Measurements from ENCODE around the gene AFF2. TPM values are rescaled to one million over a fixed set of nuclear protein-coding genes. Genes with fewer than 3 reads are reported as not detected.

Gene AFF2
- total and polyA plus RNA-seq, 2 donors (not counting 3 experiments of a cell fraction or from before 2014, with no cell fraction given): 0.03 to 0.07 TPM

DNA sequence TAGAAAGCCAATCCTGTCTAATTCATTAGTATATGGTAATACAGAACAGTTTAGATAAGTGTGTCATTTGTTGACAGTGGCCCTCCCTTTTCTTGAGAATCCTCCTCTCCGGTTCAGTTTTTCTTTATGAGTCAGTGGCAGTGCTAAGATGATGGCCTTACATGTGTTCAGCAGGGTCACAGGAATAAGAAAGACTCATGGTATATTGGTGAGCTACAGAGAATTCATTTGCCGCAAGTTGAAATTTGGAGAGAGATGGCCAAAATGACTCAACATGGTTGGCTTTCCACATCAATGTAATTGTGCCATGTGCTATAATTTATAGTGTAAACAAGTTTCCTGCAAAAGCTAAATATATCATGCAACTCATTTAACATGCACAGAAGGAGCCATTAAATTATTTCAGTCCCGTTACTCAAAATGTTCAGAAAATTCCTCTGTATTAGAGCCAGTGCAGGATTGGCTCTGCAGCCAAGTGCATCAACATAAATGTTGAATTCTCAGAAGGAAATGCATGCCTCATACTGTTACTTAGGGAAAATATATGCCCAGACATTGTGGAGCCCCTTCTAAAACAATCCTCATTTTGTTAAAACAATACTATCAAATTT is 374.3 kb downstream of the AFF2 start:
- BruUV-seq (replicated peaks): no TSS peak

DNA sequence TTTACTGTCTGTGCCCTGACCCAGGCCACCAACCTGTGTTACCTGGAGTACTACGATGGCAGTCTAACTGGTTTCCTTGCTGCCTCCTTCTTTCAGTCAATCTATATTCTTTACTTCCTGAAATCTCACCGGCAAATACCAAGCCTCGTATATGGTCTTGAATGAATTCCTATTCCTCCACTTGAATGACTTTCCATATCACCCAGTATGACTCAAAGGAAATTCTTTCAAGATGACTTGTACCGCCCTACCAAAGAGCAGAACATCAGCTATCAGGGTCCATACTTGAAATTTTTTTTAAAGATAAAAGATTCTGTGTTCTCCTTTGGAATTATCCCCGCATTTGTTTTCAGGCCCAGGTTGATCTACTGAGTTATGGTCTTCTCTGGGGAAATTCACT is 378.0 kb downstream of the AFF2 start:
- Histone ChIP-seq H3K27me3 (ENCODE audit: control insufficient read depth in 2 of 2, insufficient read depth in 2 of 2, low read length in 2 of 2) (no peaks in the 10 kb centered on the region), H3K79me2 (ENCODE audit: control insufficient read depth, insufficient read depth, low read length) (no peaks in the 10 kb centered on the region), H3K4me2 (ENCODE audit: insufficient read depth, low read length) (peak overlapping the region; percentile 17), H3K36me3 (ENCODE audit: control insufficient read depth in 2 of 2, extremely low read depth in 1 of 2, insufficient read depth in 2 of 2, low read length in 2 of 2) (no peaks in the 10 kb centered on the region), H3K4me3 (replicated peaks in 1 of 3; ENCODE audit: insufficient read depth in 1 of 3, low read depth in 1 of 3, low read length in 3 of 3) (no peak overlapping the region), H4K20me1 (replicated peaks; ENCODE audit: control insufficient read depth, extremely low read depth, insufficient read depth, low read length) (no peaks in the 10 kb centered on the region), H3K9me3 (replicated peaks; ENCODE audit: control insufficient read depth, insufficient read depth, low read length) (no peaks in the 10 kb centered on the region), H3K9me1 (replicated peaks; ENCODE audit: control insufficient read depth, extremely low read depth, insufficient read depth, low read length) (no peaks in the 10 kb centered on the region), H3K27ac (ENCODE audit: insufficient read depth, low read depth, low read length) (peak overlapping the region; percentile 7), H2AFZ (ENCODE audit: low read depth, low read length) (no peak overlapping the region), H3K4me1 (ENCODE audit: control insufficient read depth, extremely low read depth, insufficient read depth, low read length) (peaks cover 11% of the 10 kb centered on the region), H3K9ac (replicated peaks; ENCODE audit: extremely low read depth, insufficient read depth, low read length) (no peak overlapping the region)
- FAIRE-seq (peak; percentile 95), DNase-seq (ENCODE audit: low read depth, low spot score) (peak; percentile 27)
- dilution Hi-C loops (cut with MboI; ENCODE audit: extremely low pct_ligation_motif_present, low sequenced_read_pairs) (no loop called here), intact Hi-C loops (cut with micrococcal nuclease) (no loop called here)
- no TSS peak for BruUV-seq (replicated peaks)
- CTCF ChIA-PET: no interaction called here
- POLR2A ChIA-PET: no interaction called here
- TF ChIP-seq POLR2AphosphoS5 (IDR thresholded peaks at IDR 0.05; ENCODE audit: insufficient read depth, low read depth, low read length) (no peak), GATA2 (IDR thresholded peaks at IDR 0.05; ENCODE audit: insufficient read depth, insufficient read length, low read depth, low read length) (peak; percentile 19), EZH2 (IDR thresholded peaks at IDR 0.05; ENCODE audit: borderline replicate concordance, low read depth, low read length, severe bottlenecking) (no peak), POLR2A (IDR thresholded peaks at IDR 0.05; ENCODE audit: low read depth, low read length) (no peak), MYC (IDR thresholded peaks at IDR 0.05; ENCODE audit: low read depth, low read length) (no peak), JUN (IDR thresholded peaks at IDR 0.05; ENCODE audit: borderline replicate concordance, insufficient read depth, insufficient read length, low read depth) (peak; percentile 26)

More for the DNA sequence above, 374.3 kb downstream of the AFF2 start:
- ChIA-PET POLR2A (no interaction called here), CTCF (no interaction called here)
- Histone ChIP-seq H3K4me1 (ENCODE audit: control insufficient read depth, extremely low read depth, insufficient read depth, low read length) (peaks cover 11% of the 10 kb centered on the region), H3K36me3 (ENCODE audit: control insufficient read depth in 2 of 2, extremely low read depth in 1 of 2, insufficient read depth in 2 of 2, low read length in 2 of 2) (no peaks in the 10 kb centered on the region), H3K9me1 (replicated peaks; ENCODE audit: control insufficient read depth, extremely low read depth, insufficient read depth, low read length) (no peaks in the 10 kb centered on the region), H3K4me3 (replicated peaks in 1 of 3; ENCODE audit: insufficient read depth in 1 of 3, low read depth in 1 of 3, low read length in 3 of 3) (no peak overlapping the region), H3K9ac (replicated peaks; ENCODE audit: extremely low read depth, insufficient read depth, low read length) (no peak overlapping the region), H2AFZ (ENCODE audit: low read depth, low read length) (no peak overlapping the region), H3K27ac (ENCODE audit: insufficient read depth, low read depth, low read length) (no peak overlapping the region), H3K27me3 (ENCODE audit: control insufficient read depth in 2 of 2, insufficient read depth in 2 of 2, low read length in 2 of 2) (no peaks in the 10 kb centered on the region), H3K79me2 (ENCODE audit: control insufficient read depth, insufficient read depth, low read length) (no peaks in the 10 kb centered on the region), H3K9me3 (replicated peaks; ENCODE audit: control insufficient read depth, insufficient read depth, low read length) (no peaks in the 10 kb centered on the region), H3K4me2 (ENCODE audit: insufficient read depth, low read length) (no peak overlapping the region), H4K20me1 (replicated peaks; ENCODE audit: control insufficient read depth, extremely low read depth, insufficient read depth, low read length) (no peaks in the 10 kb centered on the region)
- dilution Hi-C loops (cut with MboI; ENCODE audit: extremely low pct_ligation_motif_present, low sequenced_read_pairs): no loop called here
- intact Hi-C loops (cut with micrococcal nuclease): no loop called here
- FAIRE-seq (no peak), DNase-seq (ENCODE audit: low read depth, low spot score) (no peak)
- TF ChIP-seq, protein P1, sequence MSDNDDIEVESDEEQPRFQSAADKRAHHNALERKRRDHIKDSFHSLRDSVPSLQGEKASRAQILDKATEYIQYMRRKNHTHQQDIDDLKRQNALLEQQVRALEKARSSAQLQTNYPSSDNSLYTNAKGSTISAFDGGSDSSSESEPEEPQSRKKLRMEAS (IDR thresholded peaks at IDR 0.05; ENCODE audit: insufficient read depth, insufficient read length): no peak
- TF ChIP-seq POLR2A (IDR thresholded peaks at IDR 0.05; ENCODE audit: low read depth, low read length) (no peak), GATA2 (IDR thresholded peaks at IDR 0.05; ENCODE audit: insufficient read depth, insufficient read length, low read depth, low read length) (no peak), FOS (IDR thresholded peaks at IDR 0.05; ENCODE audit: borderline replicate concordance, insufficient read depth, low read length) (no peak), POLR2AphosphoS5 (IDR thresholded peaks at IDR 0.05; ENCODE audit: insufficient read depth, low read depth, low read length) (no peak)

Data from endothelial cell of umbilical vein (primary cell).